KMS-11 (cell line): ENCODE results near the gene CNTN5.
A peak's percentile ranks its signal among the peaks of the same experiment; 100 is the strongest.

ENCODE experiments used
- H2AFZ ChIP-seq: fragments of 200-600 bp; sonication (generic); 2 replicates; pipeline ENCODE4 v1.6.1; 2016; ENCODE audit warnings: antibody characterized with exemption, mixed run types, low read depth
- H3K27ac ChIP-seq: fragments of 200-600 bp; sonication (generic); 2 replicates; pipeline ENCODE4 v1.6.1; 2016; ENCODE audit warnings: mild to moderate bottlenecking, mixed run types
- H3K27me3 ChIP-seq: fragments of 200-600 bp; sonication (generic); 2 replicates; pipeline ENCODE4 v1.6.1; 2017; ENCODE audit warnings: mild to moderate bottlenecking, low read depth, mixed run types, moderate library complexity; ENCODE audit not compliant: insufficient read depth
- H3K36me3 ChIP-seq: fragments of 200-600 bp; sonication (generic); 2 replicates; pipeline ENCODE4 v1.6.1; 2017; ENCODE audit warnings: mild to moderate bottlenecking, mixed run types; ENCODE audit not compliant: insufficient read depth
- H3K4me1 ChIP-seq: fragments of 200-600 bp; sonication (generic); 2 replicates; pipeline ENCODE4 v1.6.1; 2016; ENCODE audit warnings: mild to moderate bottlenecking, low read depth, mixed run types; ENCODE audit not compliant: poor library complexity, severe bottlenecking
- H3K4me2 ChIP-seq: fragments of 200-600 bp; sonication (generic); 2 replicates; pipeline ENCODE4 v1.7.0; 2016; ENCODE audit warnings: mild to moderate bottlenecking, mixed run types
- H3K4me3 ChIP-seq: fragments of 200-600 bp; sonication (generic); IDR thresholded peaks from 2 replicates; pipeline ENCODE4 v1.6.1; 2017; ENCODE audit warnings: low read depth, low read length, mixed read lengths; ENCODE audit not compliant: insufficient read depth
- H3K79me2 ChIP-seq: fragments of 200-600 bp; sonication (generic); 2 replicates; pipeline ENCODE4 v1.6.1; 2016; ENCODE audit warnings: low read depth, mixed run types; ENCODE audit not compliant: insufficient read depth
- H3K9ac ChIP-seq: fragments of 200-600 bp; sonication (generic); 2 replicates; pipeline ENCODE4 v1.6.1; 2016; ENCODE audit warnings: mild to moderate bottlenecking, mixed run types
- H4K20me1 ChIP-seq: fragments of 200-600 bp; sonication (generic); 2 replicates; pipeline ENCODE4 v1.6.1; 2016; ENCODE audit warnings: mild to moderate bottlenecking, mixed run types; ENCODE audit not compliant: insufficient read depth
- CTCF ChIP-seq: fragments of 200-600 bp; sonication (generic); conservative IDR thresholded peaks from 2 replicates; pipeline ENCODE4 v1.6.1; 2017; ENCODE audit warnings: low read depth, mild to moderate bottlenecking, antibody characterized with exemption, low read length, moderate library complexity, mixed read lengths

Gene CNTN5

GRCh38 chr11:99781074-99781473 is 760.3 kb downstream of the CNTN5 start:
- H3K4me1 ChIP-seq, result no peaks in the 10 kb centered on the region
- no peak overlapping the region for H2AFZ ChIP-seq
- no peaks in the 10 kb centered on the region for H4K20me1 ChIP-seq
- H3K4me2 ChIP-seq, result no peak overlapping the region
- H3K4me3 ChIP-seq, result no peak overlapping the region
- no peaks in the 10 kb centered on the region for H3K36me3 ChIP-seq
- H3K9ac ChIP-seq, result no peak overlapping the region
- no peak overlapping the region for H3K27ac ChIP-seq
- no peaks in the 10 kb centered on the region for H3K79me2 ChIP-seq
- no peaks in the 10 kb centered on the region for H3K27me3 ChIP-seq
- TF ChIP-seq CTCF, result no peak

GRCh38 chr11:99791354-99791753 is 770.6 kb downstream of the CNTN5 start:
- H3K4me3 ChIP-seq, result no peak overlapping the region
- peaks cover 50% of the 10 kb centered on the region for H3K4me1 ChIP-seq
- no peak overlapping the region for H2AFZ ChIP-seq
- H3K36me3 ChIP-seq, result no peaks in the 10 kb centered on the region
- no peak overlapping the region for H3K27ac ChIP-seq
- H3K4me2 ChIP-seq, result no peak overlapping the region
- H4K20me1 ChIP-seq, result no peaks in the 10 kb centered on the region
- no peaks in the 10 kb centered on the region for H3K79me2 ChIP-seq
- no peak overlapping the region for H3K9ac ChIP-seq
- no peaks in the 10 kb centered on the region for H3K27me3 ChIP-seq
- no peak for TF ChIP-seq CTCF

- Histone ChIP-seq H3K9ac (no peak overlapping the region; the same call in 1 of the 2 replicates), H3K4me2 (peak overlapping the region; percentile 43; the same call in 1 of the 2 replicates), H3K79me2 (no peaks in the 10 kb centered on the region), H3K36me3 (no peaks in the 10 kb centered on the region), H3K27me3 (no peaks in the 10 kb centered on the region), H3K27ac (peak overlapping the region; percentile 68; the same call in 1 of the 2 replicates), H2AFZ (no peak overlapping the region), H3K4me3 (no peak overlapping the region), H3K4me1 (peaks cover 63% of the 10 kb centered on the region), H4K20me1 (no peaks in the 10 kb centered on the region)
- no peak for TF ChIP-seq CTCF
These were observed 775.2 kb downstream of the CNTN5 start for GRCh38 chr11:99795999-99796398.

- H3K9ac ChIP-seq, result no peak overlapping the region
- H2AFZ ChIP-seq, result no peak overlapping the region
- H3K27me3 ChIP-seq, result no peaks in the 10 kb centered on the region
- no peak overlapping the region for H3K27ac ChIP-seq
- H3K36me3 ChIP-seq, result no peaks in the 10 kb centered on the region
- H4K20me1 ChIP-seq, result no peaks in the 10 kb centered on the region
- peaks cover 21% of the 10 kb centered on the region for H3K4me1 ChIP-seq
- no peak overlapping the region for H3K4me3 ChIP-seq
- no peak for TF ChIP-seq CTCF
- H3K4me2 ChIP-seq, result no peak overlapping the region
- no peaks in the 10 kb centered on the region for H3K79me2 ChIP-seq
These were observed 782.8 kb downstream of the CNTN5 start for GRCh38 chr11:99803501-99803900.
